Hematopoietic multipotent progenitor cell treated with erythropoietin and hydrocortisone succinate and interleukin-3 and kit ligand, for 17 days (in vitro differentiated cells): ENCODE results near the gene FYN.

Source experiments
- DNase-seq: peaks from one replicate; pipeline ENCODE4 v3.0.0-alpha.2; 2015; ENCODE audit warnings: low spot score

FYN gene

GRCh38 chr6:111831408-111831807 lies 41.8 kb downstream of the FYN start:
- DNase-seq, result no peak

- no peak for DNase-seq
These were observed 43.3 kb downstream of the FYN start for GRCh38 chr6:111829998-111830397.

- DNase-seq, result no peak
These were observed 43.7 kb downstream of the FYN start for GRCh38 chr6:111829581-111829980.

GRCh38 chr6:111828809-111829208 lies 44.4 kb downstream of the FYN start:
- DNase-seq, result no peak

- no peak for DNase-seq
These were observed 47.7 kb downstream of the FYN start for GRCh38 chr6:111825439-111826086.

GRCh38 chr6:111824608-111825337 lies 48.5 kb downstream of the FYN start:
- no peak for DNase-seq

GRCh38 chr6:111823831-111824607 lies 49.2 kb downstream of the FYN start:
- no peak for DNase-seq

- no peak for DNase-seq
These were observed 50.2 kb downstream of the FYN start for GRCh38 chr6:111823012-111823411.

GRCh38 chr6:111819458-111819857 lies 53.8 kb downstream of the FYN start:
- DNase-seq, result no peak

GRCh38 chr6:111818539-111819226 lies 54.6 kb downstream of the FYN start:
- no peak for DNase-seq

- no peak for DNase-seq
These were observed 55.7 kb downstream of the FYN start for GRCh38 chr6:111817451-111818120.

- DNase-seq, result no peak
These were observed 59.5 kb downstream of the FYN start for GRCh38 chr6:111813677-111814310.

- no peak for DNase-seq
These were observed 60.0 kb downstream of the FYN start for GRCh38 chr6:111813237-111813636.

GRCh38 chr6:111812060-111813038 lies 60.9 kb downstream of the FYN start:
- no peak for DNase-seq

- no peak for DNase-seq
These were observed 62.7 kb downstream of the FYN start for GRCh38 chr6:111810294-111811131.

GRCh38 chr6:111809766-111810165 lies 63.5 kb downstream of the FYN start:
- no peak for DNase-seq

GRCh38 chr6:111809264-111809663 lies 64.0 kb downstream of the FYN start:
- DNase-seq, result no peak

- no peak for DNase-seq
These were observed 64.8 kb downstream of the FYN start for GRCh38 chr6:111808493-111808892.
